ENCODE measurements around the gene XRN1. TPM values are rescaled to one million over a fixed set of nuclear protein-coding genes. Genes with fewer than 3 reads are reported as not detected.

The XRN1 gene
- total RNA-seq, 3 donors from 2014 or later (not counting 1 experiment from before 2014, with no cell fraction given), result 116 to 141 (median 128) TPM

DNA sequence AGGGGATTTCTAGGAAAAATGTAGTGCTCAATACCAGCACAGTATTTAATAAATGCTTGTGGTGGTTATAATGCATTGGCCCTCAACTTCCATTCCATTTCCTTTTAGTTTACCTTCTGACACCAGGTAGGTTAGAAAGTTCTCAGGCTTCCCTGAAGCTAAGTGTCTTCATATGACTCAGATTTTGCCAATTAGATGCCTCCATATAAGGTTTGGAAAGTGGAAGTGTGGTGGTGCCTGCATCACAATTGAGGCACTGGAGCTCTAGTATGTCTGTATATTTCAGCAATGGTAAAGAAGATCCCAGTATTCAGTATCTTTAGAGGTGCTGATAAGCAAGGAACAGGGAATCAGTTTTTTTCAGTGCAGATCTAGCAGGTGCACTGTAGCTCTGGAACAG is 18.3 kb downstream of the XRN1 start:
- Histone ChIP-seq H3K27ac (ENCODE audit: low read length) (no peak overlapping the region), H3K4me3 (ENCODE audit: low read length) (no peak overlapping the region), H3K4me1 (ENCODE audit: control insufficient read depth, insufficient read depth, low read length) (no peaks in the 10 kb centered on the region), H3K27me3 (ENCODE audit: control insufficient read depth, insufficient read depth, low read length) (no peaks in the 10 kb centered on the region), H3K36me3 (ENCODE audit: control insufficient read depth, insufficient read depth, low read length) (peaks cover 39% of the 10 kb centered on the region), H3K9me3 (ENCODE audit: control insufficient read depth, insufficient read depth, low read length) (no peaks in the 10 kb centered on the region)
- ATAC-seq (no peak), DNase-seq (no peak)
- Mint-ChIP-seq H3K27me3 (ENCODE audit: low read depth in 2 of 2) (no peaks in the 10 kb centered on the region), H3K4me3 (no peak overlapping the region), H3K9me3 (no peaks in the 10 kb centered on the region), H3K4me1 (peaks cover 17 to 19% of the 10 kb centered on the region in 2 donors), H3K36me3 (no peaks in the 10 kb centered on the region), H3K27ac (no peak overlapping the region)
- intact Hi-C loops (cut with micrococcal nuclease), result no loop called here
- TF ChIP-seq, protein P1, sequence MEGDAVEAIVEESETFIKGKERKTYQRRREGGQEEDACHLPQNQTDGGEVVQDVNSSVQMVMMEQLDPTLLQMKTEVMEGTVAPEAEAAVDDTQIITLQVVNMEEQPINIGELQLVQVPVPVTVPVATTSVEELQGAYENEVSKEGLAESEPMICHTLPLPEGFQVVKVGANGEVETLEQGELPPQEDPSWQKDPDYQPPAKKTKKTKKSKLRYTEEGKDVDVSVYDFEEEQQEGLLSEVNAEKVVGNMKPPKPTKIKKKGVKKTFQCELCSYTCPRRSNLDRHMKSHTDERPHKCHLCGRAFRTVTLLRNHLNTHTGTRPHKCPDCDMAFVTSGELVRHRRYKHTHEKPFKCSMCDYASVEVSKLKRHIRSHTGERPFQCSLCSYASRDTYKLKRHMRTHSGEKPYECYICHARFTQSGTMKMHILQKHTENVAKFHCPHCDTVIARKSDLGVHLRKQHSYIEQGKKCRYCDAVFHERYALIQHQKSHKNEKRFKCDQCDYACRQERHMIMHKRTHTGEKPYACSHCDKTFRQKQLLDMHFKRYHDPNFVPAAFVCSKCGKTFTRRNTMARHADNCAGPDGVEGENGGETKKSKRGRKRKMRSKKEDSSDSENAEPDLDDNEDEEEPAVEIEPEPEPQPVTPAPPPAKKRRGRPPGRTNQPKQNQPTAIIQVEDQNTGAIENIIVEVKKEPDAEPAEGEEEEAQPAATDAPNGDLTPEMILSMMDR (IDR thresholded peaks at IDR 0.05), result no peak

DNA sequence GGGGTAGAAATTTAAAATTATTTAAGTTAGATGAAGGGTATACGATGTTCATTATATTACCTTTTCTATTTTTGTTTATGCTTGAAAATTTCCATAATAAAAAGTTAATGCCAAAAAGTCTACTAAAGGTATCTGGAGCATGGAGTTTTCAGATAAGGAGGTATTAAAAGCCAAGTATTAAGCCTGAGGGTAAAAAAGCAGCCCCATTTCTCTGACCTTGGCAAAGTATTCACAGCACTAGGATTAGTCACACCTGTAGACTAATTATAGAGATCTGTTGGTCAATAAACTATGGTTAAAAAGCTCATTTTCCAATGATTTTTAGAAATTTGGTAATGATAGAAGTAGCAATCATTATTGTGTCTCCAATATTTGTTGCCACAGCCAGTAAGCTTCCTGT is 23.1 kb downstream of the XRN1 start:
- Mint-ChIP-seq H3K4me3 (no peak overlapping the region), H3K4me1 (peaks cover 7 to 12% of the 10 kb centered on the region in 2 donors), H3K36me3 (peaks cover 7% of the 10 kb centered on the region), H3K27me3 (ENCODE audit: low read depth in 2 of 2) (no peaks in the 10 kb centered on the region), H3K27ac (no peak overlapping the region), H3K9me3 (no peaks in the 10 kb centered on the region)
- Histone ChIP-seq H3K4me3 (ENCODE audit: low read length) (no peak overlapping the region), H3K4me1 (ENCODE audit: control insufficient read depth, insufficient read depth, low read length) (no peaks in the 10 kb centered on the region), H3K27me3 (ENCODE audit: control insufficient read depth, insufficient read depth, low read length) (no peaks in the 10 kb centered on the region), H3K36me3 (ENCODE audit: control insufficient read depth, insufficient read depth, low read length) (peaks cover 53% of the 10 kb centered on the region), H3K27ac (ENCODE audit: low read length) (no peak overlapping the region), H3K9me3 (ENCODE audit: control insufficient read depth, insufficient read depth, low read length) (no peaks in the 10 kb centered on the region)
- WGBS (ENCODE audit: insufficient coverage), result no CpG with 5 or more reads among the region's 1 CpG
- ATAC-seq (no peak), DNase-seq (no peak)
- TF ChIP-seq, protein P1 (IDR thresholded peaks at IDR 0.05), result no peak
- intact Hi-C loops (cut with micrococcal nuclease), result no loop called here

DNA sequence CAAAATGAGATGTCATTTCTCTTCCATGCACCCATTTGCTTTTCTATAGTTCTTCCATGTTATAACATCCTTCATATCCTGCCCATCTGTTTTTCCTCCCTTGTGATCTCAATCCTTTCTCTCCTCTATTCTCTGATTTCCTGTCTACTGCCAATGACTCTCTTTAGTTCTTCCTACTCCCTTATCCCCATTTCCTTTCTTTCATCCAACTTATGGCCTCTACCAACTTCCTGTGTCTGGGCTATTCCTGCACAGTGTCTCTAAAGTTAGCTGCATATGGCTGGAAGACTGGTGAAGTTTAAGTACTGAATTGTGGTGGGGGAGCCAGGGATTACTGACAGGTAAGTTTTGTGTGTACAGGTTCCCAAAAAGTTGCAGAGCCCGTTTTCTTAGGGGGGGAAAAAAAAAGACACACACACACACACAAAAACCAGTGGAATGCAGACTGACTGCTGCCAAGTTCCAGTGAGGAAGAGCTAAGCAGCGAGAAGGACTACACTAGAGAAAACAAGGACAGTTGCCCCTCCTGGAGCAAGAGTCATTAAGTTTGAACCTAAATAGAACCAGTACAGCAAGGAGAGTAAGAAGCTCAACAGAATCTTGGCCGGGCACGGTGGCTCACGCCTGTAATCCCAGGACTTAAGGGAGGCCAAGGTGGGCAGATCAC is 28.8 kb downstream of the XRN1 start:
- no peak overlapping the region for H3K27ac Mint-ChIP-seq

More for the DNA sequence above, 28.8 kb downstream of the XRN1 start:
- ATAC-seq (no peak), DNase-seq (no peak)
- intact Hi-C loops (cut with micrococcal nuclease), result no loop called here
- Histone ChIP-seq H3K4me3 (ENCODE audit: low read length) (no peak overlapping the region), H3K27me3 (ENCODE audit: control insufficient read depth, insufficient read depth, low read length) (no peaks in the 10 kb centered on the region), H3K4me1 (ENCODE audit: control insufficient read depth, insufficient read depth, low read length) (no peaks in the 10 kb centered on the region), H3K36me3 (ENCODE audit: control insufficient read depth, insufficient read depth, low read length) (peaks cover 80% of the 10 kb centered on the region), H3K27ac (ENCODE audit: low read length) (no peak overlapping the region), H3K9me3 (ENCODE audit: control insufficient read depth, insufficient read depth, low read length) (no peaks in the 10 kb centered on the region)
- Mint-ChIP-seq H3K4me3 (no peak overlapping the region), H3K27me3 (ENCODE audit: low read depth in 2 of 2) (no peaks in the 10 kb centered on the region), H3K36me3 (peaks cover 25% of the 10 kb centered on the region), H3K9me3 (no peaks in the 10 kb centered on the region), H3K4me1 (peaks cover 0 to 7% of the 10 kb centered on the region in 2 donors)
- 97% methylated on average over 4 of the region's 5 CpGs for WGBS (ENCODE audit: insufficient coverage)
- TF ChIP-seq, protein P1 (IDR thresholded peaks at IDR 0.05), result no peak
